ENCODE measurements around the gene STAT1. TPM values are rescaled to one million over a fixed set of nuclear protein-coding genes. Genes with fewer than 3 reads are reported as not detected.

Gene STAT1
- total RNA-seq, 1 experiment from 2014 or later = 76.5 TPM

GRCh38 chr2:190970160-190970559, 43.8 kb downstream of the STAT1 start:
- H3K4me3 ChIP-seq (ENCODE audit: low read depth, low read length, poor library complexity, severe bottlenecking) = no peak overlapping the region
- H3K4me1 ChIP-seq (ENCODE audit: insufficient read depth, low read length, poor library complexity, severe bottlenecking) = no peaks in the 10 kb centered on the region
- H3K9me3 ChIP-seq (ENCODE audit: low read depth, low read length, poor library complexity, severe bottlenecking) = no peaks in the 10 kb centered on the region
- H3K36me3 ChIP-seq (ENCODE audit: insufficient read depth, low read length, poor library complexity, severe bottlenecking) = peaks cover 70% of the 10 kb centered on the region
- no peaks in the 10 kb centered on the region for H3K27me3 ChIP-seq (replicated peaks; ENCODE audit: insufficient read depth, low read depth, low read length, poor library complexity)
- intact Hi-C loops (cut with micrococcal nuclease; ENCODE audit: unreplicated experiment) = no loop called here
- ChIA-PET POLR2A (ENCODE audit: low non-redundant PET) (no interaction called here), CTCF (no interaction called here)
- BruUV-seq (replicated peaks) = no TSS peak
- TF ChIP-seq CTCF (conservative IDR thresholded peaks at IDR 0.05; ENCODE audit: low read depth, low read length) (no peak), EZH2 (IDR thresholded peaks at IDR 0.05; ENCODE audit: borderline replicate concordance, low read depth, low read length, poor library complexity, severe bottlenecking) (no peak)
- no peak for DNase-seq (ENCODE audit: low spot score)
- no peak overlapping the region for H3K27ac ChIP-seq (ENCODE audit: low read depth, low read length, poor library complexity, severe bottlenecking)

- CTCF ChIA-PET = no interaction called here
- H3K27me3 ChIP-seq (replicated peaks; ENCODE audit: insufficient read depth, low read depth, low read length, poor library complexity) = no peaks in the 10 kb centered on the region
- POLR2A ChIA-PET (ENCODE audit: low non-redundant PET) = no interaction called here
- no peak for DNase-seq (ENCODE audit: low spot score)
- TF ChIP-seq EZH2 (IDR thresholded peaks at IDR 0.05; ENCODE audit: borderline replicate concordance, low read depth, low read length, poor library complexity, severe bottlenecking) (no peak), CTCF (conservative IDR thresholded peaks at IDR 0.05; ENCODE audit: low read depth, low read length) (no peak)
- H3K9me3 ChIP-seq (ENCODE audit: low read depth, low read length, poor library complexity, severe bottlenecking) = no peaks in the 10 kb centered on the region
- H3K36me3 ChIP-seq (ENCODE audit: insufficient read depth, low read length, poor library complexity, severe bottlenecking) = peaks cover 59% of the 10 kb centered on the region
- no peak overlapping the region for H3K27ac ChIP-seq (ENCODE audit: low read depth, low read length, poor library complexity, severe bottlenecking)
- no peak overlapping the region for H3K4me3 ChIP-seq (ENCODE audit: low read depth, low read length, poor library complexity, severe bottlenecking)
- no peaks in the 10 kb centered on the region for H3K4me1 ChIP-seq (ENCODE audit: insufficient read depth, low read length, poor library complexity, severe bottlenecking)
- BruUV-seq (replicated peaks) = no TSS peak
- intact Hi-C loops (cut with micrococcal nuclease; ENCODE audit: unreplicated experiment) = no loop called here
Observed at GRCh38 chr2:190968522-190968921, 45.4 kb downstream of the STAT1 start.

GRCh38 chr2:190965580-190966222, 48.3 kb downstream of the STAT1 start:
- no peaks in the 10 kb centered on the region for H3K4me1 ChIP-seq (ENCODE audit: insufficient read depth, low read length, poor library complexity, severe bottlenecking)
- ChIA-PET CTCF (no interaction called here), POLR2A (ENCODE audit: low non-redundant PET) (no interaction called here)
- no peak for DNase-seq (ENCODE audit: low spot score)
- no peaks in the 10 kb centered on the region for H3K27me3 ChIP-seq (replicated peaks; ENCODE audit: insufficient read depth, low read depth, low read length, poor library complexity)
- no TSS peak for BruUV-seq (replicated peaks)
- no peak overlapping the region for H3K4me3 ChIP-seq (ENCODE audit: low read depth, low read length, poor library complexity, severe bottlenecking)
- H3K27ac ChIP-seq (ENCODE audit: low read depth, low read length, poor library complexity, severe bottlenecking) = no peak overlapping the region
- no peaks in the 10 kb centered on the region for H3K9me3 ChIP-seq (ENCODE audit: low read depth, low read length, poor library complexity, severe bottlenecking)
- intact Hi-C loops (cut with micrococcal nuclease; ENCODE audit: unreplicated experiment) = no loop called here
- H3K36me3 ChIP-seq (ENCODE audit: insufficient read depth, low read length, poor library complexity, severe bottlenecking) = peaks cover 35% of the 10 kb centered on the region
- TF ChIP-seq CTCF (conservative IDR thresholded peaks at IDR 0.05; ENCODE audit: low read depth, low read length) (no peak), EZH2 (IDR thresholded peaks at IDR 0.05; ENCODE audit: borderline replicate concordance, low read depth, low read length, poor library complexity, severe bottlenecking) (no peak)
